GM18498 (cell line): ENCODE measurements around the gene ZNG1F.
"Not testable (repeated sequence)": the region's sequence is repeated elsewhere in the genome, so short reads cannot be mapped to it uniquely, and the experiment has no call there.

Source experiments
- ATAC-seq: cut with Tn5 transposase; IDR thresholded peaks from one replicate; pipeline ENCODE4 v1.9.1; 2021; ENCODE audit warnings: mild to moderate bottlenecking, moderate library complexity; ENCODE audit not compliant: unreplicated experiment

ZNG1F gene

DNA sequence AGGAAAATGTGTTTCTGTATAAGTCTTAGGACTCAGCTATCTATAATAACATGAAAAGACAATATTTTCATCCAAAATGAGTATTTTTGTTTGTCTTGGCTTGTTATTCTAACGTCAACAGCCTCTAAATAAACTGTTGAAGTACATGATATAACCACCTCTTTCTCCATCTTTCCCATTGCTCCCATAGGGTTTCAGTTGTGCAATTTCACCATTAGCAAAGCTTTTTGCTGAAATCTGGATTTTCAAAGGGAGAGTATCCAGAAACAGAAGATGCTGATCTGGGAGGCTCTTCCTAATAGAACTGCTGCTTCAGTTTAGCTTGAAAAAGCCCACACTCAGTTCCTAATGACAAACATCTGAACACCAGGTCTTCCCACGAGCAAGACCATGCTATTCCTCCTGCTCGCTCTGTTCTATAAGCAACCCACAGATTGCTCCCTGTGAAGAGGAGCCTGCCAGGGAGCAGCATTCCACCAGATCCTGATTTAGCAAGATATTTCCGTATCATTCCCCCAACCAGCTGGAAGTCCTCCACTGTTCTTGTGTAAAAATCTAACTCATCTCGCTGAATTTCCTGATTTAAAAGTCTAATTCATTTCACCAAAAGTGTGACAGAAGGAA is 101.8 kb downstream of the ZNG1F start:
- not testable (repeated sequence) for ATAC-seq

DNA sequence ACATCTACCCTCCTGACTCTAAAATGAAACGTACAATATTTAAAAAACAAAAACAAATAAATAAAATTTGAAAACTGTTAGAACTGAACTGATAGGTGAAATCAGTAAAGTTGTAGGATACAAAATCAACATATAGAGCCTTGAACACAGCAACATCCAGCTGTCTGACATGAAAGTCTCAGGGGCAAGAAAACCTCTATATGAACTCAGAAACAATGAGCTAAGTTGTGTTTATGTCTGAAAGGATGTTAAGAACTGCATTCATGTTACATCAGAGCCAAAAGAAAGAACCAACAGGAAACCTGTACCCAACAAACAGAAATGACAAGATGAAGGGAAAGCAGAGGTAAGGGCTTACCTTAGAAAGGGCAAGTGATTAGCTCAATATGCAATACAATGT is 102.4 kb downstream of the ZNG1F start:
- ATAC-seq: not testable (repeated sequence)

DNA sequence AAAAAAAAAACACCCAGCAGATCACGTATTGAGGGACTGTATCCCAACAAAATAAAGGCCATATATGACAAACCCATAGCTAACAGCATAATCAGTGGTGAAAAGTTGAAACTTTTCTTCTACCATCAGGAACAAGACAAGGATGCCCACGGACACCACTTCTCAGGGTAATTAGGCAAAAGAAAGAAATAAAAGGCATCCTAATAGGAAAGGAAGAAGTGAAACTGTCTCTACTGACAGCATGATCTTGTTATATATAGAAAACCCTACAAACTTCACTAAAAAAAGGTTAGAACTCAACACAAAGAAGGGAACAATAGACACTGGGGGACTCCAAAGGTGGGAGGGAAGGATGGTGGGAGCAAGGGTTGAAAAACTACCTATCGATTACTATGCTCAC is 102.9 kb downstream of the ZNG1F start:
- not testable (repeated sequence) for ATAC-seq

DNA sequence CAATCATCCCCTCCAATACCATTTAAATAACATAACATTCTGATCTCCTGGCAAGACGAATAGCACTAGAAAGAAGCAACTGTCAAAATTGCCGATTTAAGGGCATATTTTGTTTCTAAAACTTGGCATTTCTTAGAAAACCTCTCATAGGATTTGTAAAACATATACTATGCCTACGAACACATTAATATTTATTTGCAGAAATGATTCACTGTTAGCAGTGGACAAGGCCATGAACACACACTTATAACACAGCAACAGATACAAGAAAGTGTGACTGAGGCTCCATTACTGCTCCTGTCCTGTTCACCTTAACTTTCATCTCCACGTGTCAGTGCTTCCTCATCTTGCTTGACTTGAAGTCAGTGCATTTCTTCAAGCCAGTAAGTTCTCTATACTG is 106.8 kb downstream of the ZNG1F start:
- not testable (repeated sequence) for ATAC-seq
